HEK293 (cell line): ENCODE measurements around the gene CBX2.

Source experiments
- CTCF ChIA-PET: fragments of 350-600 bp; formaldehyde crosslinking; extraction: SDS; loops from one replicate; lab custom pipeline; 2021; ENCODE audit warnings: antibody characterized with exemption; lab: Yijun Ruan, JAX
- POLR2A ChIA-PET: fragments of 300-600 bp; formaldehyde crosslinking; extraction: SDS; loops from one replicate; lab custom pipeline; 2020; ENCODE audit warnings: antibody characterized with exemption, inconsistent platforms; lab: Yijun Ruan, JAX
- H3K27ac ChIP-seq: fragments of 200-500 bp; sonication (Bioruptor generic); 2 replicates; pipeline ENCODE4 v1.5.1; 2014; ENCODE audit warnings: low read depth, low read length, control low read depth, inconsistent platforms; ENCODE audit errors: extremely low read depth
- H3K36me3 ChIP-seq, 2 experiments: fragments of 200-500 bp in 1 of 2; sonication (Bioruptor generic) in 1 of 2; 1 replicate in 1 of 2; 2 replicates in 1 of 2; pipeline ENCODE4 v1.5.1; 2014 to 2017; ENCODE audit warnings: inconsistent platforms in 2 of 2, low read length in 2 of 2; ENCODE audit not compliant: control insufficient read depth in 2 of 2, insufficient read depth in 1 of 2
- H3K4me1 ChIP-seq: fragments of 200-500 bp; sonication (Bioruptor generic); 2 replicates; pipeline ENCODE4 v1.5.1; 2014; ENCODE audit warnings: mild to moderate bottlenecking, low read length, inconsistent platforms; ENCODE audit not compliant: control insufficient read depth, insufficient read depth
- H3K4me3 ChIP-seq: 2 replicates; pipeline ENCODE4 v1.5.1; 2011; ENCODE audit warnings: low read depth, mild to moderate bottlenecking, control low read depth, low read length, moderate library complexity
- H3K9me3 ChIP-seq: fragments of 200-500 bp; sonication (Bioruptor generic); 2 replicates; pipeline ENCODE4 v1.5.1; 2014; ENCODE audit warnings: low read depth, low read length, inconsistent platforms; ENCODE audit not compliant: control insufficient read depth, insufficient read depth
- GFI1B ChIP-seq: fragments of 450-650 bp; formaldehyde crosslinking; IDR thresholded peaks from 2 replicates; pipeline ENCODE4 v1.5.1; 2016; ENCODE audit warnings: missing biosample characterization, missing genetic modification characterization
- MYNN ChIP-seq: fragments of 450-650 bp; formaldehyde crosslinking; IDR thresholded peaks from 2 replicates; pipeline ENCODE4 v1.5.1; 2016; ENCODE audit warnings: missing biosample characterization, missing genetic modification characterization, borderline replicate concordance
- OSR2 ChIP-seq: fragments of 450-650 bp; formaldehyde crosslinking; IDR thresholded peaks from 2 replicates; pipeline ENCODE4 v1.5.1; 2016; ENCODE audit warnings: missing biosample characterization, missing genetic modification characterization
- ZBTB8A ChIP-seq: fragments of 450-650 bp; formaldehyde crosslinking; IDR thresholded peaks from 2 replicates; pipeline ENCODE4 v1.5.1; 2016; ENCODE audit warnings: missing biosample characterization, missing genetic modification characterization
- ZEB2 ChIP-seq: fragments of 450-650 bp; formaldehyde crosslinking; IDR thresholded peaks from 2 replicates; pipeline ENCODE4 v1.5.1; 2016; ENCODE audit warnings: missing biosample characterization, missing genetic modification characterization
- ZIC2 ChIP-seq: fragments of 450-650 bp; formaldehyde crosslinking; IDR thresholded peaks from 2 replicates; pipeline ENCODE4 v1.5.1; 2016; ENCODE audit warnings: missing biosample characterization, missing genetic modification characterization
- ZNF146 ChIP-seq: fragments of 450-650 bp; formaldehyde crosslinking; IDR thresholded peaks from 2 replicates; pipeline ENCODE4 v1.5.1; 2016; ENCODE audit warnings: missing biosample characterization, missing genetic modification characterization
- ZNF423 ChIP-seq: fragments of 450-650 bp; formaldehyde crosslinking; IDR thresholded peaks from 2 replicates; pipeline ENCODE4 v1.5.1; 2016; ENCODE audit warnings: missing biosample characterization, missing genetic modification characterization
- ZNF560 ChIP-seq: fragments of 450-650 bp; formaldehyde crosslinking; IDR thresholded peaks from 2 replicates; pipeline ENCODE4 v1.5.1; 2017; ENCODE audit warnings: missing biosample characterization, missing genetic modification characterization, borderline replicate concordance
- ZNF654 ChIP-seq: fragments of 450-650 bp; formaldehyde crosslinking; IDR thresholded peaks from 2 replicates; pipeline ENCODE4 v1.5.1; 2016; ENCODE audit warnings: low read depth, missing biosample characterization, missing genetic modification characterization
- ZNF768 ChIP-seq: fragments of 450-650 bp; formaldehyde crosslinking; IDR thresholded peaks from 2 replicates; pipeline ENCODE4 v1.5.1; 2018; ENCODE audit warnings: missing biosample characterization, mild to moderate bottlenecking, missing genetic modification characterization
- TF ChIP-seq, protein P1 (sequence below): fragments of 450-650 bp; formaldehyde crosslinking; IDR thresholded peaks from 2 replicates; pipeline ENCODE4 v1.5.1; 2016; ENCODE audit warnings: missing biosample characterization, missing genetic modification characterization, borderline replicate concordance
- TF ChIP-seq, protein P2 (sequence below): fragments of 450-650 bp; formaldehyde crosslinking; IDR thresholded peaks from 2 replicates; pipeline ENCODE4 v1.5.1; 2016; ENCODE audit warnings: missing biosample characterization, missing genetic modification characterization, low read depth
- TF ChIP-seq, protein P3 (sequence below): fragments of 450-650 bp; formaldehyde crosslinking; IDR thresholded peaks from 2 replicates; pipeline ENCODE4 v1.5.1; 2017; ENCODE audit warnings: missing biosample characterization, missing genetic modification characterization
- TF ChIP-seq, protein P4 (sequence below): fragments of 450-650 bp; formaldehyde crosslinking; IDR thresholded peaks from 2 replicates; pipeline ENCODE4 v1.5.1; 2016; ENCODE audit warnings: missing biosample characterization, missing genetic modification characterization
- TF ChIP-seq, protein P5 (sequence below): fragments of 450-650 bp; formaldehyde crosslinking; IDR thresholded peaks from 2 replicates; pipeline ENCODE4 v1.5.1; 2017; ENCODE audit warnings: missing biosample characterization, mild to moderate bottlenecking, missing genetic modification characterization, moderate library complexity
- TF ChIP-seq, protein P6 (sequence below): fragments of 450-650 bp; formaldehyde crosslinking; IDR thresholded peaks from 2 replicates; pipeline ENCODE4 v1.5.1; 2016; ENCODE audit warnings: missing biosample characterization, missing genetic modification characterization

CBX2 gene

DNA sequence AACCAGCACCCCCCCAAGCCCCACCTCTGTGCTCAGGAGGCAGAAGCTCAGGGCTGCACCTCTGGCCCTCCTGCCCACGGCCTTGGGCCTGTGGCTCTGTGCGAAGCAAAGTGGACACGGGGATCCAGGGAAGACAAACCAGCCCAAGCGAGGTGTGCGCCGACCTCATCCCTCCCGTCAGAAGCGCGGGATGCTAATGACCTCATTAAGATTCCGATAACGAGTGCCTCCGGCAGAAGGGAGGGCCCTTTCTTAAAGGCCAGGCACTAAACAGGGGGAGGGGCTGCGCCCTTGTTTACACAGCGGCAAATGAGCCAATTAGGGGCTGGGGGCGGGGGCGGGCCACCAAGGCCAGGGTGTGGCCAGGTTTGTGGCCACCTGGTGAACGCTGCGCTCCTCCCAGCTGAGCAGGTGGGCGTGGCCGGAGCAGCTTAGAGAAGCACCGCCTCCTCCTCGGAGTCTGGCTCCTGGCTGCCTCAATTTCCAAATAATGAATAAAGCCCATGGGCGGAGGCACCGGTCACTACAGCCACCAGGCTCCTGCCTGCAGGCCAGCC lies 58.1 kb downstream of the CBX2 start (continued):
- TF ChIP-seq, protein P1, sequence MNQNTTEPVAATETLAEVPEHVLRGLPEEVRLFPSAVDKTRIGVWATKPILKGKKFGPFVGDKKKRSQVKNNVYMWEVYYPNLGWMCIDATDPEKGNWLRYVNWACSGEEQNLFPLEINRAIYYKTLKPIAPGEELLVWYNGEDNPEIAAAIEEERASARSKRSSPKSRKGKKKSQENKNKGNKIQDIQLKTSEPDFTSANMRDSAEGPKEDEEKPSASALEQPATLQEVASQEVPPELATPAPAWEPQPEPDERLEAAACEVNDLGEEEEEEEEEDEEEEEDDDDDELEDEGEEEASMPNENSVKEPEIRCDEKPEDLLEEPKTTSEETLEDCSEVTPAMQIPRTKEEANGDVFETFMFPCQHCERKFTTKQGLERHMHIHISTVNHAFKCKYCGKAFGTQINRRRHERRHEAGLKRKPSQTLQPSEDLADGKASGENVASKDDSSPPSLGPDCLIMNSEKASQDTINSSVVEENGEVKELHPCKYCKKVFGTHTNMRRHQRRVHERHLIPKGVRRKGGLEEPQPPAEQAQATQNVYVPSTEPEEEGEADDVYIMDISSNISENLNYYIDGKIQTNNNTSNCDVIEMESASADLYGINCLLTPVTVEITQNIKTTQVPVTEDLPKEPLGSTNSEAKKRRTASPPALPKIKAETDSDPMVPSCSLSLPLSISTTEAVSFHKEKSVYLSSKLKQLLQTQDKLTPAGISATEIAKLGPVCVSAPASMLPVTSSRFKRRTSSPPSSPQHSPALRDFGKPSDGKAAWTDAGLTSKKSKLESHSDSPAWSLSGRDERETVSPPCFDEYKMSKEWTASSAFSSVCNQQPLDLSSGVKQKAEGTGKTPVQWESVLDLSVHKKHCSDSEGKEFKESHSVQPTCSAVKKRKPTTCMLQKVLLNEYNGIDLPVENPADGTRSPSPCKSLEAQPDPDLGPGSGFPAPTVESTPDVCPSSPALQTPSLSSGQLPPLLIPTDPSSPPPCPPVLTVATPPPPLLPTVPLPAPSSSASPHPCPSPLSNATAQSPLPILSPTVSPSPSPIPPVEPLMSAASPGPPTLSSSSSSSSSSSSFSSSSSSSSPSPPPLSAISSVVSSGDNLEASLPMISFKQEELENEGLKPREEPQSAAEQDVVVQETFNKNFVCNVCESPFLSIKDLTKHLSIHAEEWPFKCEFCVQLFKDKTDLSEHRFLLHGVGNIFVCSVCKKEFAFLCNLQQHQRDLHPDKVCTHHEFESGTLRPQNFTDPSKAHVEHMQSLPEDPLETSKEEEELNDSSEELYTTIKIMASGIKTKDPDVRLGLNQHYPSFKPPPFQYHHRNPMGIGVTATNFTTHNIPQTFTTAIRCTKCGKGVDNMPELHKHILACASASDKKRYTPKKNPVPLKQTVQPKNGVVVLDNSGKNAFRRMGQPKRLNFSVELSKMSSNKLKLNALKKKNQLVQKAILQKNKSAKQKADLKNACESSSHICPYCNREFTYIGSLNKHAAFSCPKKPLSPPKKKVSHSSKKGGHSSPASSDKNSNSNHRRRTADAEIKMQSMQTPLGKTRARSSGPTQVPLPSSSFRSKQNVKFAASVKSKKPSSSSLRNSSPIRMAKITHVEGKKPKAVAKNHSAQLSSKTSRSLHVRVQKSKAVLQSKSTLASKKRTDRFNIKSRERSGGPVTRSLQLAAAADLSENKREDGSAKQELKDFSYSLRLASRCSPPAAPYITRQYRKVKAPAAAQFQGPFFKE (tag by site-specific recombination), result no peak
- TF ChIP-seq ZBTB8A (tag by site-specific recombination), result peak; percentile 40; the same call in 1 of the 2 replicates
- TF ChIP-seq OSR2, result peak; percentile 64
- no peak for TF ChIP-seq ZNF560 (tag by site-specific recombination)
- no peak for TF ChIP-seq MYNN
- TF ChIP-seq, protein P2, sequence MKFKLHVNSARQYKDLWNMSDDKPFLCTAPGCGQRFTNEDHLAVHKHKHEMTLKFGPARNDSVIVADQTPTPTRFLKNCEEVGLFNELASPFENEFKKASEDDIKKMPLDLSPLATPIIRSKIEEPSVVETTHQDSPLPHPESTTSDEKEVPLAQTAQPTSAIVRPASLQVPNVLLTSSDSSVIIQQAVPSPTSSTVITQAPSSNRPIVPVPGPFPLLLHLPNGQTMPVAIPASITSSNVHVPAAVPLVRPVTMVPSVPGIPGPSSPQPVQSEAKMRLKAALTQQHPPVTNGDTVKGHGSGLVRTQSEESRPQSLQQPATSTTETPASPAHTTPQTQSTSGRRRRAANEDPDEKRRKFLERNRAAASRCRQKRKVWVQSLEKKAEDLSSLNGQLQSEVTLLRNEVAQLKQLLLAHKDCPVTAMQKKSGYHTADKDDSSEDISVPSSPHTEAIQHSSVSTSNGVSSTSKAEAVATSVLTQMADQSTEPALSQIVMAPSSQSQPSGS (tag by site-specific recombination), result peak; percentile 44; the same call in 1 of the 2 replicates

DNA sequence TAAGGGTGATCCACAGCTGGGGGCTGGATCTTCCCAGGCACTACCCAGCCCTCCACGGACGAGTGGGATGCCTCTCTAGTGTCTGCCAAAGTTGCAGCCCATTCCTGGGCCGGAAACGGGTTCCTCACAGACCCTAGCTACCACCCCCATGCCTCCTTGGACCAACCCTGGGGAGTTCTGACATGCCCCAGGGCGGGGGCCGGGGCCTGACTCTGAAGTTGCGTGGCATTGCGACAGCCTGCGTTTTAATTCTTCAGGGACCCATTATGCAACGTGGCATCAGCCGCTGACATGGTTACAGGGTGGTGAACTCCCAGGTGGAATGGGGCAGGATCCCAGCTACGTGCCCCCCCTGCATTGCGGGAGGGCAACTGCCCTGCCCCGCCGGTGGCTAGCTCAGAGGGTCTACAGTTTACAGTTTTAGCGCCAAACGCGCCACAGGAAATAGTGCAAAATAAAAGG lies 58.6 kb downstream of the CBX2 start:
- ChIA-PET POLR2A (interaction anchor here (0.7 to 3.5 kb wide), 6 partner anchors 15 to 40 kb away, joined by 3 to 23 read pairs (median 4); partner anchors contain the start of gene CBX8), CTCF (interaction anchor here (0.5 to 1.9 kb wide), 9 partner anchors 9 to 134 kb away, joined by 3 to 15 read pairs (median 5); no protein-coding TSS in a partner anchor)
- H3K36me3 ChIP-seq, result peaks cover 0 to 41% of the 10 kb centered on the region in 2 experiments; a peak in 1 of 3 replicates
- peak overlapping the region; percentile 81; the same call in 1 of the 2 replicates for H3K27ac ChIP-seq
- H3K4me3 ChIP-seq, result no peak overlapping the region
- H3K4me1 ChIP-seq, result peaks cover 22% of the 10 kb centered on the region
- no peaks in the 10 kb centered on the region for H3K9me3 ChIP-seq
- peak; percentile 52 for TF ChIP-seq ZEB2 (tag by site-specific recombination)
- TF ChIP-seq ZIC2 (tag by site-specific recombination), result 0 out of 2 replicates have a peak, but pooled peaks have one; percentile 20
- TF ChIP-seq ZNF423 (tag by site-specific recombination), result no peak
- TF ChIP-seq, protein P3, sequence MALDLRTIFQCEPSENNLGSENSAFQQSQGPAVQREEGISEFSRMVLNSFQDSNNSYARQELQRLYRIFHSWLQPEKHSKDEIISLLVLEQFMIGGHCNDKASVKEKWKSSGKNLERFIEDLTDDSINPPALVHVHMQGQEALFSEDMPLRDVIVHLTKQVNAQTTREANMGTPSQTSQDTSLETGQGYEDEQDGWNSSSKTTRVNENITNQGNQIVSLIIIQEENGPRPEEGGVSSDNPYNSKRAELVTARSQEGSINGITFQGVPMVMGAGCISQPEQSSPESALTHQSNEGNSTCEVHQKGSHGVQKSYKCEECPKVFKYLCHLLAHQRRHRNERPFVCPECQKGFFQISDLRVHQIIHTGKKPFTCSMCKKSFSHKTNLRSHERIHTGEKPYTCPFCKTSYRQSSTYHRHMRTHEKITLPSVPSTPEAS, result no peak
- TF ChIP-seq ZNF654, result no peak
- no peak for TF ChIP-seq GFI1B (tag by site-specific recombination)
- no peak for TF ChIP-seq ZNF146 (tag by site-specific recombination)
- TF ChIP-seq, protein P4, sequence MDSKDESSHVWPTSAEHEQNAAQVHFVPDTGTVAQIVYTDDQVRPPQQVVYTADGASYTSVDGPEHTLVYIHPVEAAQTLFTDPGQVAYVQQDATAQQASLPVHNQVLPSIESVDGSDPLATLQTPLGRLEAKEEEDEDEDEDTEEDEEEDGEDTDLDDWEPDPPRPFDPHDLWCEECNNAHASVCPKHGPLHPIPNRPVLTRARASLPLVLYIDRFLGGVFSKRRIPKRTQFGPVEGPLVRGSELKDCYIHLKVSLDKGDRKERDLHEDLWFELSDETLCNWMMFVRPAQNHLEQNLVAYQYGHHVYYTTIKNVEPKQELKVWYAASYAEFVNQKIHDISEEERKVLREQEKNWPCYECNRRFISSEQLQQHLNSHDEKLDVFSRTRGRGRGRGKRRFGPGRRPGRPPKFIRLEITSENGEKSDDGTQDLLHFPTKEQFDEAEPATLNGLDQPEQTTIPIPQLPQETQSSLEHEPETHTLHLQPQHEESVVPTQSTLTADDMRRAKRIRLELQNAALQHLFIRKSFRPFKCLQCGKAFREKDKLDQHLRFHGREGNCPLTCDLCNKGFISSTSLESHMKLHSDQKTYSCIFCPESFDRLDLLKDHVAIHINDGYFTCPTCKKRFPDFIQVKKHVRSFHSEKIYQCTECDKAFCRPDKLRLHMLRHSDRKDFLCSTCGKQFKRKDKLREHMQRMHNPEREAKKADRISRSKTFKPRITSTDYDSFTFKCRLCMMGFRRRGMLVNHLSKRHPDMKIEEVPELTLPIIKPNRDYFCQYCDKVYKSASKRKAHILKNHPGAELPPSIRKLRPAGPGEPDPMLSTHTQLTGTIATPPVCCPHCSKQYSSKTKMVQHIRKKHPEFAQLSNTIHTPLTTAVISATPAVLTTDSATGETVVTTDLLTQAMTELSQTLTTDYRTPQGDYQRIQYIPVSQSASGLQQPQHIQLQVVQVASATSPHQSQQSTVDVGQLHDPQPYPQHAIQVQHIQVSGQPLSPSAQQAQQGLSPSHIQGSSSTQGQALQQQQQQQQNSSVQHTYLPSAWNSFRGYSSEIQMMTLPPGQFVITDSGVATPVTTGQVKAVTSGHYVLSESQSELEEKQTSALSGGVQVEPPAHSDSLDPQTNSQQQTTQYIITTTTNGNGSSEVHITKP (tag by site-specific recombination), result peak; percentile 42
- TF ChIP-seq, protein P5, sequence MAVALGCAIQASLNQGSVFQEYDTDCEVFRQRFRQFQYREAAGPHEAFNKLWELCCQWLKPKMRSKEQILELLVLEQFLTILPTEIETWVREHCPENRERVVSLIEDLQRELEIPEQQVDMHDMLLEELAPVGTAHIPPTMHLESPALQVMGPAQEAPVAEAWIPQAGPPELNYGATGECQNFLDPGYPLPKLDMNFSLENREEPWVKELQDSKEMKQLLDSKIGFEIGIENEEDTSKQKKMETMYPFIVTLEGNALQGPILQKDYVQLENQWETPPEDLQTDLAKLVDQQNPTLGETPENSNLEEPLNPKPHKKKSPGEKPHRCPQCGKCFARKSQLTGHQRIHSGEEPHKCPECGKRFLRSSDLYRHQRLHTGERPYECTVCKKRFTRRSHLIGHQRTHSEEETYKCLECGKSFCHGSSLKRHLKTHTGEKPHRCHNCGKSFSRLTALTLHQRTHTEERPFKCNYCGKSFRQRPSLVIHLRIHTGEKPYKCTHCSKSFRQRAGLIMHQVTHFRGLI (tag by site-specific recombination), result no peak
- TF ChIP-seq, protein P6, sequence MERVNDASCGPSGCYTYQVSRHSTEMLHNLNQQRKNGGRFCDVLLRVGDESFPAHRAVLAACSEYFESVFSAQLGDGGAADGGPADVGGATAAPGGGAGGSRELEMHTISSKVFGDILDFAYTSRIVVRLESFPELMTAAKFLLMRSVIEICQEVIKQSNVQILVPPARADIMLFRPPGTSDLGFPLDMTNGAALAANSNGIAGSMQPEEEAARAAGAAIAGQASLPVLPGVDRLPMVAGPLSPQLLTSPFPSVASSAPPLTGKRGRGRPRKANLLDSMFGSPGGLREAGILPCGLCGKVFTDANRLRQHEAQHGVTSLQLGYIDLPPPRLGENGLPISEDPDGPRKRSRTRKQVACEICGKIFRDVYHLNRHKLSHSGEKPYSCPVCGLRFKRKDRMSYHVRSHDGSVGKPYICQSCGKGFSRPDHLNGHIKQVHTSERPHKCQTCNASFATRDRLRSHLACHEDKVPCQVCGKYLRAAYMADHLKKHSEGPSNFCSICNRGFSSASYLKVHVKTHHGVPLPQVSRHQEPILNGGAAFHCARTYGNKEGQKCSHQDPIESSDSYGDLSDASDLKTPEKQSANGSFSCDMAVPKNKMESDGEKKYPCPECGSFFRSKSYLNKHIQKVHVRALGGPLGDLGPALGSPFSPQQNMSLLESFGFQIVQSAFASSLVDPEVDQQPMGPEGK (tag by site-specific recombination), result peak; percentile 39; the same call in 1 of the 2 replicates
- TF ChIP-seq ZNF768, result no peak
